HEK293T (cell line): ENCODE data around the gene AOPEP.

ENCODE experiments used
- ELF4 ChIP-seq: fragments of 450-650 bp; IDR thresholded peaks from 2 replicates; pipeline ENCODE4 v1.6.1; 2017; ENCODE audit warnings: antibody characterized with exemption
- FOXA1 ChIP-seq: fragments of 450-650 bp; IDR thresholded peaks from 2 replicates; pipeline ENCODE4 v1.6.1; 2016; ENCODE audit warnings: mild to moderate bottlenecking
- HDGF ChIP-seq: fragments of 450-650 bp; IDR thresholded peaks from 2 replicates; pipeline ENCODE4 v1.6.1; 2017; ENCODE audit warnings: antibody characterized with exemption, borderline replicate concordance
- LEF1 ChIP-seq: fragments of 450-650 bp; IDR thresholded peaks from 2 replicates; pipeline ENCODE4 v1.6.1; 2017; ENCODE audit warnings: mild to moderate bottlenecking, borderline replicate concordance
- SUZ12 ChIP-seq: fragments of 450-650 bp; IDR thresholded peaks from 2 replicates; pipeline ENCODE4 v1.6.1; 2016; ENCODE audit warnings: mild to moderate bottlenecking
- TF ChIP-seq, protein P1 (sequence below): fragments of 450-650 bp; IDR thresholded peaks from 2 replicates; pipeline ENCODE4 v1.6.1; 2016

GRCh38 chr9:94909250-94909894, 182.9 kb downstream of the AOPEP start:
- TF ChIP-seq FOXA1 (no peak), LEF1 (no peak), HDGF (no peak), ELF4 (no peak), SUZ12 (no peak)
- TF ChIP-seq, protein P1, sequence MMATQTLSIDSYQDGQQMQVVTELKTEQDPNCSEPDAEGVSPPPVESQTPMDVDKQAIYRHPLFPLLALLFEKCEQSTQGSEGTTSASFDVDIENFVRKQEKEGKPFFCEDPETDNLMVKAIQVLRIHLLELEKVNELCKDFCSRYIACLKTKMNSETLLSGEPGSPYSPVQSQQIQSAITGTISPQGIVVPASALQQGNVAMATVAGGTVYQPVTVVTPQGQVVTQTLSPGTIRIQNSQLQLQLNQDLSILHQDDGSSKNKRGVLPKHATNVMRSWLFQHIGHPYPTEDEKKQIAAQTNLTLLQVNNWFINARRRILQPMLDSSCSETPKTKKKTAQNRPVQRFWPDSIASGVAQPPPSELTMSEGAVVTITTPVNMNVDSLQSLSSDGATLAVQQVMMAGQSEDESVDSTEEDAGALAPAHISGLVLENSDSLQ: no peak
